Hepatocyte (in vitro differentiated cells): ENCODE results near the gene COPS6.

Experiments used
- CTCF ChIP-seq: fragments of 200-600 bp; sonication (generic); IDR thresholded peaks from 2 replicates; pipeline ENCODE4 v1.5.1; 2016; ENCODE audit warnings: antibody characterized with exemption, mild to moderate bottlenecking; ENCODE audit not compliant: poor library complexity
- EZH2 ChIP-seq: fragments of 200-600 bp; sonication (generic); IDR thresholded peaks from 2 replicates; pipeline ENCODE4 v1.6.1; 2016; ENCODE audit warnings: antibody characterized with exemption, mild to moderate bottlenecking, borderline replicate concordance
- EZH2phosphoT487 ChIP-seq: fragments of 200-600 bp; sonication (generic); IDR thresholded peaks from one replicate; pipeline ENCODE4 v1.6.1; 2018; ENCODE audit warnings: antibody characterized with exemption, mild to moderate bottlenecking, low read depth, moderate library complexity; ENCODE audit not compliant: unreplicated experiment, severe bottlenecking

GRCh38 chr7:100040575-100040974 lies 48.2 kb upstream of the COPS6 start:
- TF ChIP-seq CTCF (no peak), EZH2phosphoT487 (no peak), EZH2 (no peak)
